ENCODE results near the gene MFSD6. TPM values are rescaled to one million over a fixed set of nuclear protein-coding genes. Genes with fewer than 3 reads are reported as not detected.

The MFSD6 gene
- total and polyA plus RNA-seq, 2 of the 8 experiments (the other 6 are each of a cell fraction or from before 2014, with no cell fraction given), result 1.8 to 5.1 TPM

- Histone ChIP-seq H3K14ac (ENCODE audit: insufficient read length) (no peak overlapping the region), H3K23ac (ENCODE audit: insufficient read length) (no peak overlapping the region), H3K79me2 (ENCODE audit: control insufficient read depth in 1 of 2, insufficient read depth in 2 of 2, low read length in 2 of 2) (no peaks in the 10 kb centered on the region), H3K27me3 (replicated peaks in 1 of 4; ENCODE audit: control insufficient read depth in 3 of 4, extremely low read depth in 1 of 4, insufficient read depth in 3 of 4, low read length in 3 of 4) (no peaks in the 10 kb centered on the region), H3K23me2 (ENCODE audit: low read depth, low read length) (no peaks in the 10 kb centered on the region; the same call in 1 of the 2 replicates), H2BK15ac (ENCODE audit: low read length) (no peak overlapping the region), H2AK5ac (ENCODE audit: low read depth, low read length) (no peak overlapping the region), H2BK20ac (ENCODE audit: low read length) (no peak overlapping the region), H2AFZ (ENCODE audit: low read length) (no peak overlapping the region), H3K4me2 (ENCODE audit: insufficient read depth in 1 of 2, low read depth in 2 of 2, low read length in 2 of 2) (no peak overlapping the region), H3K27ac (ENCODE audit: low read depth, low read length) (no peak overlapping the region), H4K5ac (ENCODE audit: insufficient read length, low read depth, low read length) (no peak overlapping the region), H3K4me3 (ENCODE audit: extremely low read depth in 1 of 4, insufficient read depth in 2 of 4, low read depth in 3 of 4, low read length in 4 of 4) (no peak overlapping the region), H2BK12ac (ENCODE audit: low read depth, low read length) (no peak overlapping the region), H4K91ac (replicated peaks; ENCODE audit: insufficient read length, low read length) (no peak overlapping the region), H3K79me1 (ENCODE audit: low read depth, low read length) (no peaks in the 10 kb centered on the region), H3K9me3 (ENCODE audit: insufficient read depth in 2 of 2, low read depth in 1 of 2, low read length in 1 of 2) (no peaks in the 10 kb centered on the region), H4K20me1 (replicated peaks in 1 of 2; ENCODE audit: control insufficient read depth in 1 of 2, insufficient read depth in 2 of 2, low read length in 2 of 2) (no peaks in the 10 kb centered on the region), H3K56ac (replicated peaks; ENCODE audit: insufficient read length, low read depth, low read length) (no peak overlapping the region), H3K9ac (replicated peaks in 1 of 4; ENCODE audit: extremely low read depth in 1 of 4, low read depth in 3 of 4, low read length in 3 of 4) (no peak overlapping the region), H4K8ac (ENCODE audit: extremely low read depth, insufficient read depth, low read length) (no peak overlapping the region), H3K4ac (replicated peaks; ENCODE audit: insufficient read length, low read depth, low read length) (no peak overlapping the region), H2BK120ac (replicated peaks; ENCODE audit: low read depth, low read length) (no peak overlapping the region), H3K4me1 (replicated peaks in 1 of 4; ENCODE audit: control insufficient read depth in 3 of 4, insufficient read depth in 4 of 4, low read length in 3 of 4) (no peaks in the 10 kb centered on the region), H3K18ac (ENCODE audit: extremely low read depth, low read length) (no peak overlapping the region), H2BK5ac (ENCODE audit: low read depth, low read length) (no peak overlapping the region), H3K36me3 (ENCODE audit: control insufficient read depth in 2 of 4, insufficient read depth in 4 of 4, low read length in 3 of 4) (no peaks in the 10 kb centered on the region)
- TF ChIP-seq RXRA (IDR thresholded peaks at IDR 0.05; ENCODE audit: insufficient read depth, low read depth, low read length) (no peak), FOSL1 (IDR thresholded peaks at IDR 0.05; ENCODE audit: insufficient read depth, low read depth, low read length) (no peak), GTF2F1 (IDR thresholded peaks at IDR 0.05; ENCODE audit: borderline replicate concordance, low read depth, low read length) (no peak), ZNF274 (IDR thresholded peaks at IDR 0.05; ENCODE audit: borderline replicate concordance, extremely low read depth, low read length) (no peak), CTCF (IDR thresholded peaks at IDR 0.05; ENCODE audit: control extremely low read depth in 1 of 3, insufficient read depth in 1 of 3, low read depth in 1 of 3, low read length in 3 of 3) (no peak), POLR2A (IDR thresholded peaks at IDR 0.05; ENCODE audit: control extremely low read depth in 1 of 2, low read depth in 2 of 2, low read length in 2 of 2) (no peak), EP300 (IDR thresholded peaks at IDR 0.05; ENCODE audit: borderline replicate concordance in 1 of 2, low read depth in 2 of 2, low read length in 2 of 2) (no peak)
- no peak for DNase-seq (ENCODE audit: low read depth in 1 of 2, low spot score in 2 of 2)
- CTCF ChIA-PET (ENCODE audit: partially characterized antibody), result interaction anchor here (0.7 kb wide), 1 partner anchor 138 kb away, joined by 3 read pairs; no protein-coding TSS in a partner anchor
- POLR2A ChIA-PET (ENCODE audit: partially characterized antibody), result no interaction called here
- FAIRE-seq, result no peak
These were observed 32.1 kb upstream of the MFSD6 start for GRCh38 chr2:190376083-190376482.
